SK-N-SH (cell line): Measurements from ENCODE around the gene PANK4. TPM values are rescaled to one million over a fixed set of nuclear protein-coding genes. Genes with fewer than 3 reads are reported as not detected.

Experiments
- CTCF ChIA-PET: fragments of 300-600, 350-600 bp; formaldehyde crosslinking; extraction: SDS; loops from one replicate; lab custom pipeline; 2021; lab: Yijun Ruan, JAX
- POLR2A ChIA-PET: fragments of 350-600 bp; sonication (Branson Sonifier 250); formaldehyde crosslinking; extraction: SDS; loops from one replicate; lab custom pipeline; 2020; ENCODE audit warnings: antibody characterized with exemption, inconsistent platforms; lab: Yijun Ruan, JAX
- DNase-seq: peaks from one replicate; pipeline ENCODE4 v3.0.0; 2012
- H2AFZ ChIP-seq: fragments of 200-600 bp; sonication (generic); 2 replicates; pipeline ENCODE4 v1.8.1; 2016; ENCODE audit warnings: antibody characterized with exemption, mild to moderate bottlenecking, low read depth
- H3F3A ChIP-seq: fragments of 200-600 bp; sonication (generic); replicated peaks from 2 replicates; pipeline ENCODE3; 2016; ENCODE audit warnings: antibody characterized with exemption, mild to moderate bottlenecking; ENCODE audit not compliant: insufficient read depth
- H3K27ac ChIP-seq, 2 experiments: fragments of 200-500 bp in 1 of 2; fragments of 200-600 bp in 1 of 2; sonication (Bioruptor generic) in 1 of 2; sonication (generic), shearing (Covaris generic) in 1 of 2; 2 replicates each; pipeline versions ENCODE4 v1.5.1 to v1.6.1; 2014 to 2016; ENCODE audit warnings: low read depth in 2 of 2, inconsistent platforms in 1 of 2, low read length in 1 of 2, mild to moderate bottlenecking in 1 of 2, mixed read lengths in 1 of 2
- H3K27me3 ChIP-seq: fragments of 200-600 bp; sonication (generic), shearing (Covaris generic); 2 replicates; pipeline ENCODE4 v1.6.1; 2016; ENCODE audit warnings: mixed run types; ENCODE audit not compliant: insufficient read depth
- H3K36me3 ChIP-seq, 2 experiments: fragments of 200-500 bp in 1 of 2; fragments of 200-600 bp in 1 of 2; sonication (Bioruptor generic) in 1 of 2; sonication (generic) in 1 of 2; replicated peaks in 1 of 2; 2 replicates each; pipeline versions ENCODE3 to v1.5.1; 2014 to 2016; ENCODE audit warnings: low read length in 1 of 2, mild to moderate bottlenecking in 1 of 2; ENCODE audit not compliant: insufficient read depth in 2 of 2, control insufficient read depth in 1 of 2
- H3K4me1 ChIP-seq, 2 experiments: fragments of 200-500 bp in 1 of 2; fragments of 200-600 bp in 1 of 2; sonication (Bioruptor generic) in 1 of 2; sonication (generic), shearing (Covaris generic) in 1 of 2; 2 replicates each; pipeline versions ENCODE4 v1.5.1 to v1.6.1; 2014 to 2016; ENCODE audit warnings: low read depth in 1 of 2, low read length in 1 of 2, mixed run types in 1 of 2; ENCODE audit not compliant: insufficient read depth in 2 of 2, control insufficient read depth in 1 of 2
- H3K4me2 ChIP-seq: fragments of 200-600 bp; sonication (generic), shearing (Covaris generic); 2 replicates; pipeline ENCODE4 v1.6.1; 2017; ENCODE audit warnings: mixed run types
- H3K4me3 ChIP-seq, 2 experiments: fragments of 200-500 bp in 1 of 2; fragments of 200-600 bp in 1 of 2; sonication (Bioruptor generic) in 1 of 2; sonication (generic), shearing (Covaris generic) in 1 of 2; 2 replicates each; pipeline versions ENCODE4 v1.5.1 to v1.8.1; 2014 to 2016; ENCODE audit warnings: low read depth in 2 of 2, inconsistent platforms in 1 of 2, low read length in 1 of 2, mild to moderate bottlenecking in 1 of 2, mixed read lengths in 1 of 2, moderate library complexity in 1 of 2
- H3K79me2 ChIP-seq: fragments of 200-600 bp; sonication (generic); 2 replicates; pipeline ENCODE4 v1.8.1; 2017; ENCODE audit warnings: mild to moderate bottlenecking; ENCODE audit not compliant: insufficient read depth
- H3K9ac ChIP-seq: fragments of 200-600 bp; sonication (generic); 2 replicates; pipeline ENCODE4 v1.6.1; 2017; ENCODE audit warnings: mixed run types
- H3K9me2 ChIP-seq: fragments of 200-600 bp; sonication (generic); 2 replicates; pipeline ENCODE4 v1.6.1; 2017; ENCODE audit warnings: mixed run types
- H3K9me3 ChIP-seq: fragments of 200-600 bp; sonication (generic); 2 replicates; pipeline ENCODE4 v1.6.1; 2017; ENCODE audit warnings: mixed run types, mild to moderate bottlenecking, moderate library complexity
- H4K20me1 ChIP-seq: fragments of 200-600 bp; sonication (generic); 2 replicates; pipeline ENCODE4 v1.6.1; 2017; ENCODE audit warnings: mild to moderate bottlenecking, mixed run types; ENCODE audit not compliant: insufficient read depth
- CHD2 ChIP-seq: fragments of 150-350 bp; IDR thresholded peaks from 2 replicates; pipeline ENCODE4 v1.6.1; 2018; ENCODE audit warnings: low read length; ENCODE audit not compliant: partially characterized antibody
- EZH2phosphoT487 ChIP-seq: fragments of 200-600 bp; sonication (generic); IDR thresholded peaks from 2 replicates; pipeline ENCODE4 v1.6.1; 2017; ENCODE audit warnings: low read depth, mixed run types, mild to moderate bottlenecking, antibody characterized with exemption, moderate library complexity, borderline replicate concordance
- FOSL2 ChIP-seq: IDR thresholded peaks from 2 replicates; pipeline ENCODE4 v1.4.0; 2012; ENCODE audit warnings: low read depth, mild to moderate bottlenecking, moderate library complexity, borderline replicate concordance
- FOXM1 ChIP-seq: IDR thresholded peaks from 2 replicates; pipeline ENCODE4 v1.4.0; 2012; ENCODE audit warnings: low read depth, mild to moderate bottlenecking
- MEF2A ChIP-seq: IDR thresholded peaks from 2 replicates; pipeline ENCODE4 v1.4.0; 2012; ENCODE audit warnings: low read depth, borderline replicate concordance
- POLR2AphosphoS5 ChIP-seq: IDR thresholded peaks from 2 replicates; pipeline ENCODE4 v1.6.1; 2012; ENCODE audit warnings: low read depth, low read length
- RAD21 ChIP-seq: IDR thresholded peaks from 2 replicates; pipeline ENCODE4 v1.6.1; 2012; ENCODE audit warnings: mild to moderate bottlenecking, low read length
- RXRA ChIP-seq: IDR thresholded peaks from 2 replicates; pipeline ENCODE4 v1.4.0; 2012; ENCODE audit warnings: low read depth, mild to moderate bottlenecking, borderline replicate concordance
- SIN3A ChIP-seq: IDR thresholded peaks from 2 replicates; pipeline ENCODE4 v1.6.1; 2012; ENCODE audit warnings: low read depth, mild to moderate bottlenecking, low read length, moderate library complexity, borderline replicate concordance
- TAF1 ChIP-seq: IDR thresholded peaks from 2 replicates; pipeline ENCODE4 v1.6.1; 2012; ENCODE audit warnings: low read depth, mild to moderate bottlenecking, low read length, moderate library complexity, borderline replicate concordance
- WGBS: methylation state at CpG from one replicate; pipeline ENCODE4 v1.1.6; 2017; ENCODE audit warnings: low lambda C conversion rate; 5-methylcytosine and 5-hydroxymethylcytosine counted together
- polyA plus RNA-seq, 3 experiments: library from polyadenylated mRNA; depleted of rRNA; stranded (reverse); fragments of >200 nt; gene quantifications; 2 replicates each; pipeline ENCODE4 v1.2.3, GENCODE V29; 2012
- TF ChIP-seq, protein P1 (sequence below): fragments of 150-350 bp; IDR thresholded peaks from 2 replicates; pipeline ENCODE4 v1.6.1; 2017; ENCODE audit warnings: antibody characterized with exemption, low read length, low read depth, borderline replicate concordance
- TF ChIP-seq, protein P2 (sequence below): IDR thresholded peaks from 2 replicates; pipeline ENCODE4 v1.6.1; 2012; ENCODE audit warnings: mild to moderate bottlenecking, low read depth, low read length, moderate library complexity
- TF ChIP-seq, protein P3 (sequence below): fragments of 150-350 bp; IDR thresholded peaks from 2 replicates; pipeline ENCODE4 v1.6.1; 2016; ENCODE audit warnings: mild to moderate bottlenecking, low read depth, low read length

The PANK4 gene
- polyA plus RNA-seq, 1 of the 3 experiments (the other 2 are of a cell fraction) = 16.6 TPM

DNA sequence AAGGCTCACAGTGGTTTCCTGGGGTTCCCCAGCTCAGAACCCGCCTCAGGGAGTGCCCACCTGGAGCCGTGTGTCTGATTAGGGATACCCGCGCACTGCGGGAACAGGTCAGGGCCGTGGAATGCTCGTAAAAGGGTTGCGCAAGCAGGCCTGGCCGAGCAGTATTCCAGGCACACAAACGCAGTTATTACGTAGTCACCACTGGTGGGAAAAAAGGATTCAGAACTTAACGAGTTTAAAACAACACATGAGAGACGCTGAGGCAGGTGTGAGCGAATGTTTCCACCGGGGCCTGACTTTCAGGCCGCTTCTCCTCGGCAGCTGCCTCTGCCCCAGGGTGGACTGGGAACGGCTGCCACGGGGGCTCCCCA lies 32.1 kb downstream of the PANK4 start:
- Histone ChIP-seq H3K9me2 (no peaks in the 10 kb centered on the region), H3K4me1 (no peaks in the 10 kb centered on the region; a peak in 1 of 4 replicates), H2AFZ (no peak overlapping the region), H3K79me2 (no peaks in the 10 kb centered on the region), H3K9ac (no peak overlapping the region), H3K4me3 (no peak overlapping the region), H3K36me3 (no peaks in the 10 kb centered on the region), H3K4me2 (no peak overlapping the region), H3K27ac (no peak overlapping the region), H3F3A (no peaks in the 10 kb centered on the region), H3K9me3 (no peaks in the 10 kb centered on the region), H4K20me1 (no peaks in the 10 kb centered on the region), H3K27me3 (no peaks in the 10 kb centered on the region)
- WGBS = 76% methylated on average over 4 of the region's 19 CpGs
- POLR2A ChIA-PET = interaction anchor here (1.2 kb wide), 1 partner anchor 32 kb away, joined by 3 read pairs; no protein-coding TSS in a partner anchor
- CTCF ChIA-PET = interaction anchor here (1.2 to 2.5 kb wide), 3 partner anchors 10 to 54 kb away, joined by 3 to 10 read pairs (median 3); no protein-coding TSS in a partner anchor
- no peak for DNase-seq
- no peak for TF ChIP-seq TAF1
- no peak for TF ChIP-seq EZH2phosphoT487
- no peak for TF ChIP-seq FOXM1
- TF ChIP-seq CHD2 = no peak
- TF ChIP-seq RAD21 = no peak
- TF ChIP-seq, protein P1, sequence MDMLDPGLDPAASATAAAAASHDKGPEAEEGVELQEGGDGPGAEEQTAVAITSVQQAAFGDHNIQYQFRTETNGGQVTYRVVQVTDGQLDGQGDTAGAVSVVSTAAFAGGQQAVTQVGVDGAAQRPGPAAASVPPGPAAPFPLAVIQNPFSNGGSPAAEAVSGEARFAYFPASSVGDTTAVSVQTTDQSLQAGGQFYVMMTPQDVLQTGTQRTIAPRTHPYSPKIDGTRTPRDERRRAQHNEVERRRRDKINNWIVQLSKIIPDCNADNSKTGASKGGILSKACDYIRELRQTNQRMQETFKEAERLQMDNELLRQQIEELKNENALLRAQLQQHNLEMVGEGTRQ = no peak
- no peak for TF ChIP-seq MEF2A
- TF ChIP-seq SIN3A = no peak
- TF ChIP-seq, protein P2, sequence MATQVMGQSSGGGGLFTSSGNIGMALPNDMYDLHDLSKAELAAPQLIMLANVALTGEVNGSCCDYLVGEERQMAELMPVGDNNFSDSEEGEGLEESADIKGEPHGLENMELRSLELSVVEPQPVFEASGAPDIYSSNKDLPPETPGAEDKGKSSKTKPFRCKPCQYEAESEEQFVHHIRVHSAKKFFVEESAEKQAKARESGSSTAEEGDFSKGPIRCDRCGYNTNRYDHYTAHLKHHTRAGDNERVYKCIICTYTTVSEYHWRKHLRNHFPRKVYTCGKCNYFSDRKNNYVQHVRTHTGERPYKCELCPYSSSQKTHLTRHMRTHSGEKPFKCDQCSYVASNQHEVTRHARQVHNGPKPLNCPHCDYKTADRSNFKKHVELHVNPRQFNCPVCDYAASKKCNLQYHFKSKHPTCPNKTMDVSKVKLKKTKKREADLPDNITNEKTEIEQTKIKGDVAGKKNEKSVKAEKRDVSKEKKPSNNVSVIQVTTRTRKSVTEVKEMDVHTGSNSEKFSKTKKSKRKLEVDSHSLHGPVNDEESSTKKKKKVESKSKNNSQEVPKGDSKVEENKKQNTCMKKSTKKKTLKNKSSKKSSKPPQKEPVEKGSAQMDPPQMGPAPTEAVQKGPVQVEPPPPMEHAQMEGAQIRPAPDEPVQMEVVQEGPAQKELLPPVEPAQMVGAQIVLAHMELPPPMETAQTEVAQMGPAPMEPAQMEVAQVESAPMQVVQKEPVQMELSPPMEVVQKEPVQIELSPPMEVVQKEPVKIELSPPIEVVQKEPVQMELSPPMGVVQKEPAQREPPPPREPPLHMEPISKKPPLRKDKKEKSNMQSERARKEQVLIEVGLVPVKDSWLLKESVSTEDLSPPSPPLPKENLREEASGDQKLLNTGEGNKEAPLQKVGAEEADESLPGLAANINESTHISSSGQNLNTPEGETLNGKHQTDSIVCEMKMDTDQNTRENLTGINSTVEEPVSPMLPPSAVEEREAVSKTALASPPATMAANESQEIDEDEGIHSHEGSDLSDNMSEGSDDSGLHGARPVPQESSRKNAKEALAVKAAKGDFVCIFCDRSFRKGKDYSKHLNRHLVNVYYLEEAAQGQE = no peak
- no peak for TF ChIP-seq POLR2AphosphoS5
- TF ChIP-seq, protein P3, sequence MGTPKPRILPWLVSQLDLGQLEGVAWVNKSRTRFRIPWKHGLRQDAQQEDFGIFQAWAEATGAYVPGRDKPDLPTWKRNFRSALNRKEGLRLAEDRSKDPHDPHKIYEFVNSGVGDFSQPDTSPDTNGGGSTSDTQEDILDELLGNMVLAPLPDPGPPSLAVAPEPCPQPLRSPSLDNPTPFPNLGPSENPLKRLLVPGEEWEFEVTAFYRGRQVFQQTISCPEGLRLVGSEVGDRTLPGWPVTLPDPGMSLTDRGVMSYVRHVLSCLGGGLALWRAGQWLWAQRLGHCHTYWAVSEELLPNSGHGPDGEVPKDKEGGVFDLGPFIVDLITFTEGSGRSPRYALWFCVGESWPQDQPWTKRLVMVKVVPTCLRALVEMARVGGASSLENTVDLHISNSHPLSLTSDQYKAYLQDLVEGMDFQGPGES = no peak
- TF ChIP-seq FOSL2 = no peak
- no peak for TF ChIP-seq RXRA
